Chondrocyte (in vitro differentiated cells): ENCODE data around the gene LIPJ. TPM values are rescaled to one million over a fixed set of nuclear protein-coding genes. Genes with fewer than 3 reads are reported as not detected.

ENCODE experiments used
- DNase-seq: peaks from one replicate; pipeline ENCODE4 v3.0.0; 2021; ENCODE audit warnings: mixed read lengths, low spot score
- H3K27ac Mint-ChIP-seq: one replicate; pipeline ENCODE4 v1.8.0; 2021; ENCODE audit warnings: mild to moderate bottlenecking, moderate library complexity, mixed read lengths; ENCODE audit not compliant: unreplicated experiment
- H3K27me3 Mint-ChIP-seq: 2 replicates; pipeline ENCODE4 v1.8.0; 2021; ENCODE audit warnings: low read depth, mixed read lengths
- H3K36me3 Mint-ChIP-seq: 2 replicates; pipeline ENCODE4 v1.8.0; 2021; ENCODE audit warnings: low read depth, mixed read lengths
- H3K4me1 Mint-ChIP-seq: 2 replicates; pipeline ENCODE4 v1.8.0; 2021; ENCODE audit warnings: low read depth, mild to moderate bottlenecking, mixed read lengths
- H3K4me3 Mint-ChIP-seq: one replicate; pipeline ENCODE4 v1.8.0; 2021; ENCODE audit warnings: mild to moderate bottlenecking, moderate library complexity, mixed read lengths; ENCODE audit not compliant: unreplicated experiment
- H3K9me3 Mint-ChIP-seq: 2 replicates; pipeline ENCODE4 v1.8.0; 2021; ENCODE audit warnings: low read depth, mixed read lengths
- total RNA-seq: library from RNA; stranded (reverse); gene quantifications from 3 replicates; pipeline ENCODE4 v1.2.1, GENCODE V29; 2021
- TF ChIP-seq, protein P1 (sequence below): fragments of 200-600 bp; sonication (generic); IDR thresholded peaks from 2 replicates; pipeline ENCODE4 v1.5.0; 2021; ENCODE audit warnings: antibody characterized with exemption, mild to moderate bottlenecking, moderate library complexity

Gene LIPJ
- total RNA-seq, 1 donor from 2014 or later: not detected

DNA sequence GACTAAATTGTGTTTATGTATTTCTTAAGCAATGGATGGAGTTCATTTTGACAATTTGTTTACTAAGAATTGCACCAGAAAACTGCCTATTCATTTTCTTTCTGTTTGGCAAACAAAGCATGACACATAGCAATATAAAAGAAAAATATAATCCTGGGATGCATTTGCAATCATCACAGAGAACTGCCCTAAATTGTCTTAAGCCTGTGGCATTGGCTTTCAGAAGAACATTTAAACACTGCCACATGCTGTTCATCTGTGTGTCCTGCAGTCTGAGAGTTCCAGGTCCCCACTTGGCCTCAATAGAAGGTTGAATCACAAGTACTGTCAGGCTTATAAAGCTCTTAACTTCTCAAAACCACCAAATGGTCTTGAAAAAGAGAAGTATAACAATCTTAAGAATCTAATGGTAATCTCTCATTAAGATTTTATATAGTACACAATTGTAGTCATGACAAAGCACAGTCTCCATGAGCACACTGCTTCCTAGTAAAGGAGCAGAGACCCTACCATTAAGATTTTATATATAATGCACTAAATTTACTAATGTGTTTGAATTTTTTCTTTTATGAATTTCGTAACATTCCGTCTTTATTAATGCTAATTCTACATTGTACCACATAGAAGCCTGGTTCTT is 33.3 kb upstream of the LIPJ start:
- Mint-ChIP-seq H3K27me3 (no peaks in the 10 kb centered on the region), H3K27ac (no peak overlapping the region), H3K4me1 (peaks cover 17% of the 10 kb centered on the region), H3K9me3 (no peaks in the 10 kb centered on the region), H3K4me3 (no peak overlapping the region), H3K36me3 (peaks cover 3% of the 10 kb centered on the region)
- TF ChIP-seq, protein P1, sequence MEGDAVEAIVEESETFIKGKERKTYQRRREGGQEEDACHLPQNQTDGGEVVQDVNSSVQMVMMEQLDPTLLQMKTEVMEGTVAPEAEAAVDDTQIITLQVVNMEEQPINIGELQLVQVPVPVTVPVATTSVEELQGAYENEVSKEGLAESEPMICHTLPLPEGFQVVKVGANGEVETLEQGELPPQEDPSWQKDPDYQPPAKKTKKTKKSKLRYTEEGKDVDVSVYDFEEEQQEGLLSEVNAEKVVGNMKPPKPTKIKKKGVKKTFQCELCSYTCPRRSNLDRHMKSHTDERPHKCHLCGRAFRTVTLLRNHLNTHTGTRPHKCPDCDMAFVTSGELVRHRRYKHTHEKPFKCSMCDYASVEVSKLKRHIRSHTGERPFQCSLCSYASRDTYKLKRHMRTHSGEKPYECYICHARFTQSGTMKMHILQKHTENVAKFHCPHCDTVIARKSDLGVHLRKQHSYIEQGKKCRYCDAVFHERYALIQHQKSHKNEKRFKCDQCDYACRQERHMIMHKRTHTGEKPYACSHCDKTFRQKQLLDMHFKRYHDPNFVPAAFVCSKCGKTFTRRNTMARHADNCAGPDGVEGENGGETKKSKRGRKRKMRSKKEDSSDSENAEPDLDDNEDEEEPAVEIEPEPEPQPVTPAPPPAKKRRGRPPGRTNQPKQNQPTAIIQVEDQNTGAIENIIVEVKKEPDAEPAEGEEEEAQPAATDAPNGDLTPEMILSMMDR: peak; percentile 93
- DNase-seq: no peak

DNA sequence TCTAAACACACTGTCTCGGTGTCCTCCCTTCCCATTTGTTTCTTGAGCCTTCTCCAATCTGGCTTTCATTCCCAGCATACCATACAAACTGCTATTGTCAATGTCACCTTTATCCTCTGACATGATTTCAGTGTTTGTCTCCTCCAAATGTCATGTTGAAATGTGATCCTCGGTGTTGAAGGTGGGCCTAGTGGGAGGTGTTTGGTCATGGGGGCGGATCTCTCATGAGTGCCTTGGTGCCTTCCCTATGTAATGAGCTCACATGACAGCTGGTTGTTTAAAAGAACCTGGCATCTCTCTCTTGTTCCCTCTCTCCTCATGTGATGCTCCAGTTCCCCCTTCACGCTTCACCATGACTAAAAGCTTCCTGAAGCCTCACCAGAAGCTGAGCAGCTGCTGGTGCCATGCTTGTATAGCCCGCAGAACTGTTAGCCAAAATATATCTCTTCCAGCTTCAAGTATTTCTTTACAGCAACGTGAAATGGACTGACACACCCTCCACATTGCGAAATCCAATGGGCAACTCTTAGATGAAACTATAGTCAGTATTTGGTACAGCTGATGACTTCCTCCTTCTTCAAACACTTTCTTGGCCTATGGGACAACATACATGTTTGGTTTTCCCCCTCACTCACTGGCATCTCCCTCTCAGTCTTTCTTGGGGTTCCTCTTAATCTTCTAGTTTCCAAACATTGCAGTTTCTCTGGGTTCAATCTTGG is 31.2 kb upstream of the LIPJ start:
- Mint-ChIP-seq H3K9me3 (no peaks in the 10 kb centered on the region), H3K4me1 (peaks cover 17% of the 10 kb centered on the region), H3K4me3 (no peak overlapping the region), H3K27ac (no peak overlapping the region), H3K36me3 (peaks cover 3% of the 10 kb centered on the region), H3K27me3 (no peaks in the 10 kb centered on the region)
- TF ChIP-seq, protein P1: no peak
- DNase-seq: no peak

DNA sequence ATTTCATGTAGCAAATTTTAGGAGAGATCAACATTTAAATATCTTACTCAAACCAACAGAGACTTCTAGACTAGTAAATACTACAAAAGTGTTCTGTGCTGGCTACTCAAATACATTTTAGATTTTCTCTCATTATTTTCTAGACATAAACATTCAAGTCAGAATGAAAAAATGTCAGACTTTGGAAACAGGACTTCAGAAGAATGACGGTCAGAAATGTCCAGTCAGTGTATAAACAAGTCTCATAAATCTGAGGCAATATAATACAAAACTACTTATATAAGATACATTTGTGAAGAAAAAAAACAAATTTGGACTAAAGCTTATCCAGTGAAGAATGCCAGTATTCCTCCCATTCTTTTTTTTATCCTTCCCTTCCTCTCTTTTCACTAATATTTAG is 29.3 kb upstream of the LIPJ start:
- Mint-ChIP-seq H3K36me3 (peaks cover 3% of the 10 kb centered on the region), H3K4me3 (no peak overlapping the region), H3K9me3 (no peaks in the 10 kb centered on the region), H3K4me1 (peaks cover 17% of the 10 kb centered on the region), H3K27me3 (no peaks in the 10 kb centered on the region), H3K27ac (peak overlapping the region; percentile 67)
- TF ChIP-seq, protein P1: no peak
- no peak for DNase-seq

DNA sequence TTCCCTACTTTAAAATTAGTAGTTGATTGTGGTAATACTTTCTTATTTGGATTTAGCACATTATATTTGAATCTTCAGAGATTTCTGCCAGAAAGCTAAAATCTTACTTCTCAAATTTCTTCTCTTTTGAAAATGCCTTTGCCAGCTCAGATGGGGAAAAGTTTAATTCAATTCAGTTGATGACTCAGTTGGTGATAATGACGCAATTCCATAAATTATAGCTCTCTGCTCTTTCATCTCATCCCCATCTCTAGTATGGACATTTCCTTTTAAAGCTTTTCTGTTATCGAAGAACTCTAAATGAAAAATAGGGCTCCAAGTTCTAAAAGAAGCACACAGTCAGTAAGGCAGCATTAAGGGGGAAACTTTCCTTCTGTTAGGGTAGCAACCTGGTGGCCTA is 28.9 kb upstream of the LIPJ start:
- Mint-ChIP-seq H3K4me3 (no peak overlapping the region), H3K27ac (peak overlapping the region; percentile 67), H3K27me3 (no peaks in the 10 kb centered on the region), H3K36me3 (peaks cover 3% of the 10 kb centered on the region), H3K9me3 (no peaks in the 10 kb centered on the region), H3K4me1 (peaks cover 17% of the 10 kb centered on the region)
- TF ChIP-seq, protein P1: no peak
- no peak for DNase-seq

DNA sequence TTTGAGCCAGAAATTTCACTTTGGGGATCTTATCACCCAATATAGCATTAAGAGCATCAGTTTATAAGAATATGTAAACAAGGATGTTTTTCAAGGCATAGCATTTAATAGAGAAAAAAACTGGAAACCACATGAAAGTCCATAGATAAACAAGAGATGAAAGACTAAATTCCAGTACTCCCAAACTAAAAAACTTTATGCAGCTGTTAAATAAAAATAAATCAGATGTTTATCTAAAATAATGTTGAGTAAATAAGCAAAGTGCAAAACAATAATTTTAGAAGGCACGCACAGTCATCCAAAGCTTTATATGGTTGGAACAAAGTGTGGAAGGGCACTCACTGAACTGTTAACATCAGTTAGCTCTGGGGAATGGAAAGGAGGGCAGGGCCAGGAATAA is 24.4 kb upstream of the LIPJ start:
- Mint-ChIP-seq H3K36me3 (no peaks in the 10 kb centered on the region), H3K27me3 (no peaks in the 10 kb centered on the region), H3K4me1 (peaks cover 13% of the 10 kb centered on the region), H3K27ac (no peak overlapping the region), H3K9me3 (no peaks in the 10 kb centered on the region), H3K4me3 (no peak overlapping the region)
- DNase-seq: no peak
- TF ChIP-seq, protein P1: no peak
